ENCODE results near the gene LCN15. TPM values are rescaled to one million over a fixed set of nuclear protein-coding genes. Genes with fewer than 3 reads are reported as not detected.

LCN15 gene
- total RNA-seq, 1 experiment from 2014 or later = not detected

DNA sequence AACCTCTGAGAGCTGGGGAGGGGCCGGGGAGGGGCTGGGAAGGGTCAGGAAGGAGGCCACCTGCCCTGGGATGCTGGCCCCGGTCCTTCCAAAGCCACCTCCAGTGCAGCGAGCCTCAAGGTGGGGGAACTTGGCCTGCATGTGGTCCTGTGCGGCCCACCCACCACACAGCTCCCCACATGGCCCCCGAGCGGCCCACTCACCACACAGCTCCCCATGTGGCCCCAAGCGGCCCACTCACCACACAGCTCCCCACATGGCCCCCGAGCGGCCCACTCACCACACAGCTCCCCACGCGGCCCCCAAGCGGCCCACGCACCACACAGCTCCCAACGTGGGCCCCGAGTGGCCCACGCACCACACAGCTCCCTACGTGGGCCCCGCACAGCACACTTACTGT is 19.5 kb downstream of the LCN15 start:
- H3K9me3 ChIP-seq (ENCODE audit: control insufficient read depth, low read depth, low read length) = no peaks in the 10 kb centered on the region
- no peaks in the 10 kb centered on the region for H3K27me3 ChIP-seq (ENCODE audit: insufficient read depth, low read length)
- 0 out of 2 replicates have a peak, but pooled peaks cover 1% of the 10 kb centered on the region for H3K27me3 Mint-ChIP-seq (ENCODE audit: low read depth)
- no peak overlapping the region for H4K5ac ChIP-seq (ENCODE audit: insufficient read length, low read depth, low read length)
- H3K4me1 ChIP-seq (ENCODE audit: insufficient read depth, low read length) = no peaks in the 10 kb centered on the region
- H2BK20ac ChIP-seq (ENCODE audit: low read depth, low read length, poor library complexity, severe bottlenecking) = no peak overlapping the region
- no CpG with 5 or more reads among the region's 18 CpGs for WGBS (ENCODE audit: extremely low coverage, insufficient read length, low lambda C conversion rate)
- H2AK5ac ChIP-seq (ENCODE audit: insufficient read length, low read length) = no peak overlapping the region
- DNase-seq = no peak
- H2BK5ac ChIP-seq (ENCODE audit: insufficient read length, low read length) = no peak overlapping the region
- H2BK12ac ChIP-seq (ENCODE audit: insufficient read length, low read depth, low read length) = no peak overlapping the region
- H2BK120ac ChIP-seq (ENCODE audit: low read depth, low read length, poor library complexity, severe bottlenecking) = no peak overlapping the region
- H3K79me2 ChIP-seq (ENCODE audit: insufficient read depth, low read length) = no peaks in the 10 kb centered on the region
- H2AFZ ChIP-seq (ENCODE audit: low read length) = no peak overlapping the region
- H3K4ac ChIP-seq (ENCODE audit: low read depth, low read length) = no peak overlapping the region
- H3K23me2 ChIP-seq (ENCODE audit: insufficient read length, low read depth, low read length, poor library complexity, severe bottlenecking) = peaks cover 3% of the 10 kb centered on the region
- no peak overlapping the region for H3K9ac ChIP-seq (ENCODE audit: extremely low read depth, insufficient read length, low read length)
- no peak overlapping the region for H3K14ac ChIP-seq (ENCODE audit: insufficient read depth, low read length)
- H4K8ac ChIP-seq (replicated peaks; ENCODE audit: insufficient read length, low read depth, low read length) = no peak overlapping the region
- H3K56ac ChIP-seq (ENCODE audit: insufficient read length, low read depth, low read length) = no peak overlapping the region
- no peak overlapping the region for H3K4me2 ChIP-seq (ENCODE audit: insufficient read depth, insufficient read length, low read length)
- TF ChIP-seq, protein P1, sequence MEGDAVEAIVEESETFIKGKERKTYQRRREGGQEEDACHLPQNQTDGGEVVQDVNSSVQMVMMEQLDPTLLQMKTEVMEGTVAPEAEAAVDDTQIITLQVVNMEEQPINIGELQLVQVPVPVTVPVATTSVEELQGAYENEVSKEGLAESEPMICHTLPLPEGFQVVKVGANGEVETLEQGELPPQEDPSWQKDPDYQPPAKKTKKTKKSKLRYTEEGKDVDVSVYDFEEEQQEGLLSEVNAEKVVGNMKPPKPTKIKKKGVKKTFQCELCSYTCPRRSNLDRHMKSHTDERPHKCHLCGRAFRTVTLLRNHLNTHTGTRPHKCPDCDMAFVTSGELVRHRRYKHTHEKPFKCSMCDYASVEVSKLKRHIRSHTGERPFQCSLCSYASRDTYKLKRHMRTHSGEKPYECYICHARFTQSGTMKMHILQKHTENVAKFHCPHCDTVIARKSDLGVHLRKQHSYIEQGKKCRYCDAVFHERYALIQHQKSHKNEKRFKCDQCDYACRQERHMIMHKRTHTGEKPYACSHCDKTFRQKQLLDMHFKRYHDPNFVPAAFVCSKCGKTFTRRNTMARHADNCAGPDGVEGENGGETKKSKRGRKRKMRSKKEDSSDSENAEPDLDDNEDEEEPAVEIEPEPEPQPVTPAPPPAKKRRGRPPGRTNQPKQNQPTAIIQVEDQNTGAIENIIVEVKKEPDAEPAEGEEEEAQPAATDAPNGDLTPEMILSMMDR (conservative IDR thresholded peaks at IDR 0.05) = no peak
- H2BK15ac ChIP-seq (ENCODE audit: low read depth, low read length) = no peak overlapping the region
- H3K18ac ChIP-seq (ENCODE audit: insufficient read length, low read depth, low read length) = no peak overlapping the region
- no peaks in the 10 kb centered on the region for H3K9me3 Mint-ChIP-seq
- no peaks in the 10 kb centered on the region for H3K36me3 Mint-ChIP-seq (ENCODE audit: insufficient read depth in 1 of 3, low read depth in 3 of 3)
- no peak overlapping the region for H3K27ac Mint-ChIP-seq
- peaks cover 0 to 16% of the 10 kb centered on the region in 2 experiments; a peak in 1 of 4 replicates for H3K4me1 Mint-ChIP-seq
- no peak overlapping the region for H3T11ph ChIP-seq (ENCODE audit: low read length)
- no peak overlapping the region for H3K23ac ChIP-seq (ENCODE audit: insufficient read length, low read depth, low read length)
- no peak overlapping the region for H3K4me3 Mint-ChIP-seq
- no peaks in the 10 kb centered on the region for H3K79me1 ChIP-seq (ENCODE audit: insufficient read depth, low read depth, low read length, poor library complexity, severe bottlenecking)
- H4K91ac ChIP-seq (ENCODE audit: insufficient read length, low read depth, low read length) = no peak overlapping the region
- no peaks in the 10 kb centered on the region for H4K20me1 ChIP-seq (ENCODE audit: control insufficient read depth, insufficient read depth, insufficient read length)
- H3K27ac ChIP-seq (ENCODE audit: insufficient read length, low read depth, low read length) = no peak overlapping the region
